GM18511 (cell line): Measurements from ENCODE around the gene ABCG2.

Source experiments
- ATAC-seq: cut with Tn5 transposase; IDR thresholded peaks from one replicate; pipeline ENCODE4 v1.9.1; 2021; ENCODE audit warnings: mild to moderate bottlenecking, moderate library complexity; ENCODE audit not compliant: unreplicated experiment

Gene ABCG2

GRCh38 chr4:88158489-88159228 is at the start of gene ABCG2:
ABCG2 (minus strand) TSS chr4:88158639; CDS start chr4:88139995, 18,644 bp downstream.
- peak; percentile 71 for ATAC-seq

GRCh38 chr4:88208156-88208555 is 49.7 kb upstream of the ABCG2 start:
- ATAC-seq: no peak

GRCh38 chr4:88207171-88207570 is 48.7 kb upstream of the ABCG2 start:
- ATAC-seq: no peak

- no peak for ATAC-seq
These were observed 46.4 kb upstream of the ABCG2 start for GRCh38 chr4:88204882-88205281.

GRCh38 chr4:88202443-88202842 is 44.0 kb upstream of the ABCG2 start:
- ATAC-seq: no peak

- no peak for ATAC-seq
These were observed 41.7 kb upstream of the ABCG2 start for GRCh38 chr4:88200186-88200585.

GRCh38 chr4:88196523-88197185 is 38.2 kb upstream of the ABCG2 start:
- ATAC-seq: no peak

GRCh38 chr4:88196013-88196365 is 37.5 kb upstream of the ABCG2 start:
- ATAC-seq: no peak

GRCh38 chr4:88195328-88196012 is 37.0 kb upstream of the ABCG2 start:
- no peak for ATAC-seq

- no peak for ATAC-seq
These were observed 33.0 kb upstream of the ABCG2 start for GRCh38 chr4:88191404-88191803.

- no peak for ATAC-seq
These were observed 31.6 kb upstream of the ABCG2 start for GRCh38 chr4:88189881-88190585.

GRCh38 chr4:88189418-88189738 is 30.9 kb upstream of the ABCG2 start:
- ATAC-seq: no peak

GRCh38 chr4:88188738-88189417 is 30.4 kb upstream of the ABCG2 start:
- no peak for ATAC-seq

GRCh38 chr4:88187766-88188165 is 29.3 kb upstream of the ABCG2 start:
- no peak for ATAC-seq

- ATAC-seq: no peak
These were observed 27.5 kb upstream of the ABCG2 start for GRCh38 chr4:88185906-88186305.

- no peak for ATAC-seq
These were observed 20.8 kb upstream of the ABCG2 start for GRCh38 chr4:88179261-88179660.

GRCh38 chr4:88178626-88179231 is 20.3 kb upstream of the ABCG2 start:
- ATAC-seq: no peak

GRCh38 chr4:88177983-88178625 is 19.7 kb upstream of the ABCG2 start:
- no peak for ATAC-seq

GRCh38 chr4:88172987-88173386 is 14.5 kb upstream of the ABCG2 start:
- ATAC-seq: no peak

- no peak for ATAC-seq
These were observed 12.8 kb upstream of the ABCG2 start for GRCh38 chr4:88171206-88171605.
